CD4-positive, alpha-beta T cell (primary cell): ENCODE data around the gene CSNK1E. TPM values are rescaled to one million over a fixed set of nuclear protein-coding genes. Genes with fewer than 3 reads are reported as not detected.

Experiments
- ATAC-seq: fragments of 200-7000 bp; cut with Tn5 transposase; one replicate; pipeline ENCODE4 v1.10.0; 2022; ENCODE audit warnings: mild to moderate bottlenecking; ENCODE audit not compliant: poor library complexity
- CTCF ChIA-PET: fragments of 350-600 bp; sonication (Branson Sonifier 250); formaldehyde crosslinking; loops from one replicate; lab custom pipeline; 2021; ENCODE audit warnings: antibody characterized with exemption, inconsistent platforms; lab: Charles Lee
- POLR2A ChIA-PET: fragments of 350-600 bp; sonication (Branson Sonifier 250); formaldehyde crosslinking; loops from one replicate; lab custom pipeline; 2021; ENCODE audit warnings: antibody characterized with exemption, inconsistent platforms; lab: Charles Lee
- DNase-seq, 14 experiments: peaks; one replicate each; pipeline ENCODE4 v3.0.0-alpha.2; 2013 to 2020; ENCODE audit warnings: mixed read lengths in 2 of 14
- H3K27ac ChIP-seq, 2 donors: one replicate each; pipeline versions ENCODE4 v1.5.1 to v1.7.0; 2013; ENCODE audit warnings: low read length in 2 of 2, low read depth in 1 of 2, mild to moderate bottlenecking in 1 of 2
- H3K27me3 ChIP-seq, 2 experiments: 1 replicate in 1 of 2; 2 replicates in 1 of 2; pipeline versions ENCODE4 v1.6.1 to v1.7.0; 2013; ENCODE audit warnings: low read length in 2 of 2, control low read depth in 1 of 2, mild to moderate bottlenecking in 1 of 2, moderate library complexity in 1 of 2; ENCODE audit not compliant: insufficient read depth in 2 of 2, control insufficient read depth in 1 of 2
- H3K36me3 ChIP-seq: one replicate; pipeline ENCODE4 v1.6.1; 2013; ENCODE audit warnings: low read length, control low read depth; ENCODE audit not compliant: insufficient read depth
- H3K4me1 ChIP-seq: one replicate; pipeline ENCODE4 v1.6.1; 2013; ENCODE audit warnings: low read length, control low read depth; ENCODE audit not compliant: insufficient read depth
- H3K4me3 ChIP-seq: one replicate; pipeline ENCODE4 v1.5.1; 2013; ENCODE audit warnings: mild to moderate bottlenecking, low read length, moderate library complexity
- H3K9me3 ChIP-seq, 2 experiments: 1 replicate in 1 of 2; 2 replicates in 1 of 2; pipeline versions ENCODE4 v1.6.1 to v1.7.0; 2013; ENCODE audit warnings: low read length in 2 of 2, mild to moderate bottlenecking in 2 of 2, control low read depth in 1 of 2, moderate library complexity in 1 of 2; ENCODE audit not compliant: control insufficient read depth in 1 of 2, insufficient read depth in 1 of 2
- H3K27ac Mint-ChIP-seq: one replicate; pipeline ENCODE4 v1.8.0; 2020; ENCODE audit warnings: mixed read lengths
- H3K27me3 Mint-ChIP-seq: one replicate; pipeline ENCODE4 v1.8.0; 2021; ENCODE audit warnings: mixed read lengths
- H3K36me3 Mint-ChIP-seq: one replicate; pipeline ENCODE4 v1.8.0; 2021; ENCODE audit warnings: low read depth, mixed read lengths
- H3K4me1 Mint-ChIP-seq: one replicate; pipeline ENCODE4 v1.8.0; 2021; ENCODE audit warnings: low read depth, mixed read lengths
- H3K4me3 Mint-ChIP-seq: one replicate; pipeline ENCODE4 v1.8.0; 2020; ENCODE audit warnings: mild to moderate bottlenecking, mixed read lengths
- H3K9me3 Mint-ChIP-seq: one replicate; pipeline ENCODE4 v1.8.0; 2020; ENCODE audit warnings: mixed read lengths
- CTCF ChIP-seq: fragments of 200-600 bp; IDR thresholded peaks from one replicate; pipeline ENCODE4 v1.8.0; 2022; ENCODE audit warnings: antibody characterized with exemption, mild to moderate bottlenecking
- intact Hi-C, 2 experiments: fragments of 100-400 bp; cut with DNase I in 1 of 2; cut with micrococcal nuclease in 1 of 2; formaldehyde crosslinking; loops; one replicate each; pipeline versions ENCODE4 v1.15.1 to v1.9.0; 2023 to 2025; cut with DNase I, micrococcal nuclease
- total RNA-seq, 174 experiments: library from RNA in 2 of 174; stranded (reverse) in 2 of 174; gene quantifications; one replicate each; pipeline ENCODE4 v1.2.3 and lab custom pipeline; 2021 to 2026

Gene CSNK1E
- total RNA-seq, 2 experiments from 2014 or later, result 208 to 217 TPM

- ATAC-seq, result no peak
- ChIA-PET CTCF (no interaction called here), POLR2A (no interaction called here)
- H3K4me3 ChIP-seq, result no peak overlapping the region
- Mint-ChIP-seq H3K4me1 (no peaks in the 10 kb centered on the region), H3K9me3 (no peaks in the 10 kb centered on the region), H3K4me3 (no peak overlapping the region), H3K27ac (no peak overlapping the region), H3K36me3 (peaks cover 56% of the 10 kb centered on the region), H3K27me3 (no peaks in the 10 kb centered on the region)
- H3K27ac ChIP-seq, result no peak overlapping the region
- no peaks in the 10 kb centered on the region for H3K4me1 ChIP-seq
- no peaks in the 10 kb centered on the region for H3K27me3 ChIP-seq
- TF ChIP-seq CTCF, result no peak
- peaks cover 3 to 15% of the 10 kb centered on the region in 2 experiments for H3K9me3 ChIP-seq
- no peak for DNase-seq
- peaks cover 54% of the 10 kb centered on the region for H3K36me3 ChIP-seq
- intact Hi-C loops, result no loop called here
Observed at GRCh38 chr22:38247713-38248112, 69.5 kb downstream of the CSNK1E start.

DNA sequence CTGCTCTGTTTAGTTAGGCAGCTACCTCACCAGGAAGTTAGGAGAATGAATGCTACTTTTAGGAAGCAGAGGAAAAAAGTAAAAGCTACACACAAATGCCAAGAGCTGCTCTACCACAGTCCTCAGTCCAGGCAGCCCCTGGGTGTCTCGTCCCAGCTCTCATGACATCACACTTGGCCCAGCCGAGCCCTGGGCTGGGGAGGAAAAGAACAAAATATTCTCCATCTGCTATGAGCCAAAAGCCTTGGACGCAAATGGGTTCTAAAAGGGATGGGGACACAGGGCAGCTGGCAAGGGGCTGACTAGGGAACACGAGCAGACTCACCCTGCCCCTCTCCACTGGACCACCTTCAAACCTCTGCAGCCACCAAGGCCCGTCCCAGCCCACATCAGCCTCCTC, 70.5 kb downstream of the CSNK1E start:
- Mint-ChIP-seq H3K27me3 (no peaks in the 10 kb centered on the region), H3K4me3 (no peak overlapping the region), H3K27ac (no peak overlapping the region), H3K9me3 (no peaks in the 10 kb centered on the region), H3K36me3 (peaks cover 56% of the 10 kb centered on the region), H3K4me1 (no peaks in the 10 kb centered on the region)
- H3K27ac ChIP-seq, result no peak overlapping the region
- POLR2A ChIA-PET, result no interaction called here
- no peak for ATAC-seq
- no peaks in the 10 kb centered on the region for H3K4me1 ChIP-seq
- H3K9me3 ChIP-seq, result peaks cover 3 to 15% of the 10 kb centered on the region in 2 experiments
- peaks cover 56% of the 10 kb centered on the region for H3K36me3 ChIP-seq
- no peak for TF ChIP-seq CTCF
- CTCF ChIA-PET, result no interaction called here
- DNase-seq, result no peak
- intact Hi-C loops, result no loop called here
- no peak overlapping the region for H3K4me3 ChIP-seq
- H3K27me3 ChIP-seq, result no peaks in the 10 kb centered on the region

GRCh38 chr22:38246046-38246658, 71.1 kb downstream of the CSNK1E start:
- H3K36me3 Mint-ChIP-seq, result peaks cover 58% of the 10 kb centered on the region
- H3K9me3 Mint-ChIP-seq, result no peaks in the 10 kb centered on the region
- no peaks in the 10 kb centered on the region for H3K4me1 Mint-ChIP-seq
- DNase-seq (no peak), ATAC-seq (no peak)
- POLR2A ChIA-PET, result no interaction called here
- no peak for TF ChIP-seq CTCF
- Histone ChIP-seq H3K36me3 (peaks cover 56% of the 10 kb centered on the region), H3K27ac (no peak overlapping the region), H3K27me3 (no peaks in the 10 kb centered on the region), H3K9me3 (peaks cover 3 to 15% of the 10 kb centered on the region in 2 experiments), H3K4me1 (no peaks in the 10 kb centered on the region), H3K4me3 (no peak overlapping the region)
- H3K27ac Mint-ChIP-seq, result no peak overlapping the region
- no peaks in the 10 kb centered on the region for H3K27me3 Mint-ChIP-seq
- H3K4me3 Mint-ChIP-seq, result no peak overlapping the region
- CTCF ChIA-PET, result no interaction called here
- intact Hi-C loops, result no loop called here
